Measurements from ENCODE around the gene MYO9B. TPM values are rescaled to one million over a fixed set of nuclear protein-coding genes. Genes with fewer than 3 reads are reported as not detected.

Gene MYO9B
- total RNA-seq, 1 donor from 2014 or later, result 123 TPM

DNA sequence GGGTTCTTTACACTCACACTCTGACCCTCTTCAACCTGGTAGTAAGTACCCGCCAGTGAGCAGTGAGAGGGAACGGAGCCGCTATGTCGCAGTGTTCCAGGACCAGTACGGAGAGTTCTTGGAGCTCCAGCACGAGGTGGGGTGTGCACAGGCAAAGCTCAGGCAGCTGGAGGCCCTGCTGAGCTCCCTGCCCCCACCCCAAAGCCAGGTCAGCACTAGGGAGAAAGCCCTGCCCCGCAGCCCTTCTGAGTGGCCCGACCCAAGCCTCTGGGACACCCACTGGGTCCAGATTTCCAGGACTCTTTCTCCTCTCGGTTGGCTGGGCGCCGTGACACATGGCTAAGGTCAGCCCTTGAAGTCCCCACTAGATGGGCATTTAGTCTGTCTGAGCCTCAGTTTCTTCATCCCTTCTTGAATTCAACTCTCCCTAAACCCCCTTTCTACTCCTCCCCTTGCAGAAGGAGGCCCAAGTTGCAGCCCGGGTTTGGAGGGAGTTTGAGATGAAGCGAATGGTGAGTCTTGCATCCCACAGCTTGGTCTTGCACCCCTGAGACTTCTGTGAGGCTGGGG, 152.3 kb downstream of the MYO9B start:
- no peak overlapping the region for H3K4me2 ChIP-seq (ENCODE audit: low read length)
- H3K9ac ChIP-seq (ENCODE audit: low read length), result no peak overlapping the region
- TF ChIP-seq, protein P1, sequence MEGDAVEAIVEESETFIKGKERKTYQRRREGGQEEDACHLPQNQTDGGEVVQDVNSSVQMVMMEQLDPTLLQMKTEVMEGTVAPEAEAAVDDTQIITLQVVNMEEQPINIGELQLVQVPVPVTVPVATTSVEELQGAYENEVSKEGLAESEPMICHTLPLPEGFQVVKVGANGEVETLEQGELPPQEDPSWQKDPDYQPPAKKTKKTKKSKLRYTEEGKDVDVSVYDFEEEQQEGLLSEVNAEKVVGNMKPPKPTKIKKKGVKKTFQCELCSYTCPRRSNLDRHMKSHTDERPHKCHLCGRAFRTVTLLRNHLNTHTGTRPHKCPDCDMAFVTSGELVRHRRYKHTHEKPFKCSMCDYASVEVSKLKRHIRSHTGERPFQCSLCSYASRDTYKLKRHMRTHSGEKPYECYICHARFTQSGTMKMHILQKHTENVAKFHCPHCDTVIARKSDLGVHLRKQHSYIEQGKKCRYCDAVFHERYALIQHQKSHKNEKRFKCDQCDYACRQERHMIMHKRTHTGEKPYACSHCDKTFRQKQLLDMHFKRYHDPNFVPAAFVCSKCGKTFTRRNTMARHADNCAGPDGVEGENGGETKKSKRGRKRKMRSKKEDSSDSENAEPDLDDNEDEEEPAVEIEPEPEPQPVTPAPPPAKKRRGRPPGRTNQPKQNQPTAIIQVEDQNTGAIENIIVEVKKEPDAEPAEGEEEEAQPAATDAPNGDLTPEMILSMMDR (IDR thresholded peaks at IDR 0.05; ENCODE audit: insufficient read depth, low read depth, low read length), result no peak
- TF ChIP-seq EZH2 (IDR thresholded peaks at IDR 0.05; ENCODE audit: insufficient read depth, low read length), result no peak
- no peaks in the 10 kb centered on the region for H3K4me1 Mint-ChIP-seq (ENCODE audit: low read depth, unreplicated experiment)
- peaks cover 10% of the 10 kb centered on the region for H3K36me3 ChIP-seq (ENCODE audit: insufficient read depth, low read length)
- H3K27ac Mint-ChIP-seq (ENCODE audit: unreplicated experiment), result no peak overlapping the region
- no peak for FAIRE-seq
- H3K27me3 Mint-ChIP-seq (ENCODE audit: low read depth, unreplicated experiment), result no peaks in the 10 kb centered on the region
- no peaks in the 10 kb centered on the region for H3K9me3 ChIP-seq (ENCODE audit: insufficient read depth, low read depth, low read length)
- H3K36me3 Mint-ChIP-seq (ENCODE audit: low read depth, unreplicated experiment), result peaks cover 10% of the 10 kb centered on the region
- H3K79me2 ChIP-seq (ENCODE audit: insufficient read depth, low read length), result peaks cover under 1% of the 10 kb centered on the region
- H3K27ac ChIP-seq (ENCODE audit: low read depth, low read length), result no peak overlapping the region
- H3K4me3 Mint-ChIP-seq (ENCODE audit: unreplicated experiment), result peak overlapping the region; percentile 60
- no peak overlapping the region for H3K4me3 ChIP-seq (ENCODE audit: insufficient read depth, low read depth, low read length)
- H3K4me1 ChIP-seq (ENCODE audit: insufficient read depth, low read length), result peaks cover 4% of the 10 kb centered on the region
- H4K20me1 ChIP-seq (ENCODE audit: insufficient read depth, low read length), result peaks cover 21% of the 10 kb centered on the region
- H2AFZ ChIP-seq (ENCODE audit: low read depth, low read length), result no peak overlapping the region
- no peaks in the 10 kb centered on the region for H3K27me3 ChIP-seq (ENCODE audit: insufficient read depth, low read length)
- no peak for DNase-seq (ENCODE audit: low read depth)
- no peaks in the 10 kb centered on the region for H3K9me3 Mint-ChIP-seq (ENCODE audit: unreplicated experiment)

- no peak overlapping the region for H3K4me3 Mint-ChIP-seq (ENCODE audit: unreplicated experiment)
- no peak for DNase-seq (ENCODE audit: low read depth)
- FAIRE-seq, result no peak
- H3K36me3 ChIP-seq (ENCODE audit: insufficient read depth, low read length), result peaks cover 10% of the 10 kb centered on the region
- H3K27ac Mint-ChIP-seq (ENCODE audit: unreplicated experiment), result no peak overlapping the region
- peaks cover 9% of the 10 kb centered on the region for H3K4me1 ChIP-seq (ENCODE audit: insufficient read depth, low read length)
- peaks cover 10% of the 10 kb centered on the region for H3K36me3 Mint-ChIP-seq (ENCODE audit: low read depth, unreplicated experiment)
- no peaks in the 10 kb centered on the region for H3K27me3 Mint-ChIP-seq (ENCODE audit: low read depth, unreplicated experiment)
- no peaks in the 10 kb centered on the region for H3K9me3 Mint-ChIP-seq (ENCODE audit: unreplicated experiment)
- no peaks in the 10 kb centered on the region for H3K9me3 ChIP-seq (ENCODE audit: insufficient read depth, low read depth, low read length)
- H3K9ac ChIP-seq (ENCODE audit: low read length), result no peak overlapping the region
- peaks cover 37% of the 10 kb centered on the region for H4K20me1 ChIP-seq (ENCODE audit: insufficient read depth, low read length)
- no peaks in the 10 kb centered on the region for H3K4me1 Mint-ChIP-seq (ENCODE audit: low read depth, unreplicated experiment)
- H3K27ac ChIP-seq (ENCODE audit: low read depth, low read length), result no peak overlapping the region
- no peak overlapping the region for H2AFZ ChIP-seq (ENCODE audit: low read depth, low read length)
- TF ChIP-seq EZH2 (IDR thresholded peaks at IDR 0.05; ENCODE audit: insufficient read depth, low read length), result no peak
- TF ChIP-seq, protein P1 (IDR thresholded peaks at IDR 0.05; ENCODE audit: insufficient read depth, low read depth, low read length), result no peak
- no peak overlapping the region for H3K4me3 ChIP-seq (ENCODE audit: insufficient read depth, low read depth, low read length)
- no peaks in the 10 kb centered on the region for H3K27me3 ChIP-seq (ENCODE audit: insufficient read depth, low read length)
- H3K79me2 ChIP-seq (ENCODE audit: insufficient read depth, low read length), result peaks cover 17% of the 10 kb centered on the region
- H3K4me2 ChIP-seq (ENCODE audit: low read length), result no peak overlapping the region
Observed at GRCh38 chr19:17229890-17230289, 154.3 kb downstream of the MYO9B start.

GRCh38 chr19:17232258-17232657, 156.7 kb downstream of the MYO9B start:
- Histone ChIP-seq H3K4me1 (ENCODE audit: insufficient read depth, low read length) (peaks cover 14% of the 10 kb centered on the region), H3K79me2 (ENCODE audit: insufficient read depth, low read length) (peaks cover 24% of the 10 kb centered on the region), H3K36me3 (ENCODE audit: insufficient read depth, low read length) (peaks cover 10% of the 10 kb centered on the region), H3K4me3 (ENCODE audit: insufficient read depth, low read depth, low read length) (no peak overlapping the region), H3K9ac (ENCODE audit: low read length) (no peak overlapping the region), H3K4me2 (ENCODE audit: low read length) (no peak overlapping the region), H2AFZ (ENCODE audit: low read depth, low read length) (no peak overlapping the region), H3K9me3 (ENCODE audit: insufficient read depth, low read depth, low read length) (no peaks in the 10 kb centered on the region), H4K20me1 (ENCODE audit: insufficient read depth, low read length) (peaks cover 39% of the 10 kb centered on the region), H3K27ac (ENCODE audit: low read depth, low read length) (no peak overlapping the region), H3K27me3 (ENCODE audit: insufficient read depth, low read length) (no peaks in the 10 kb centered on the region)
- Mint-ChIP-seq H3K27ac (ENCODE audit: unreplicated experiment) (no peak overlapping the region), H3K9me3 (ENCODE audit: unreplicated experiment) (no peaks in the 10 kb centered on the region), H3K27me3 (ENCODE audit: low read depth, unreplicated experiment) (no peaks in the 10 kb centered on the region), H3K4me3 (ENCODE audit: unreplicated experiment) (no peak overlapping the region), H3K4me1 (ENCODE audit: low read depth, unreplicated experiment) (no peaks in the 10 kb centered on the region), H3K36me3 (ENCODE audit: low read depth, unreplicated experiment) (peaks cover 12% of the 10 kb centered on the region)
- FAIRE-seq (no peak), DNase-seq (ENCODE audit: low read depth) (no peak)
- TF ChIP-seq, protein P1 (IDR thresholded peaks at IDR 0.05; ENCODE audit: insufficient read depth, low read depth, low read length), result no peak
- TF ChIP-seq EZH2 (IDR thresholded peaks at IDR 0.05; ENCODE audit: insufficient read depth, low read length), result no peak
